COLO668 (cell line): ENCODE data around the gene SLAIN2.

Experiments
- DNase-seq: peaks from one replicate; lab custom pipeline; 2025; ENCODE audit not compliant: unreplicated experiment; lab: John Stamatoyannopoulos, UW

Gene SLAIN2

DNA sequence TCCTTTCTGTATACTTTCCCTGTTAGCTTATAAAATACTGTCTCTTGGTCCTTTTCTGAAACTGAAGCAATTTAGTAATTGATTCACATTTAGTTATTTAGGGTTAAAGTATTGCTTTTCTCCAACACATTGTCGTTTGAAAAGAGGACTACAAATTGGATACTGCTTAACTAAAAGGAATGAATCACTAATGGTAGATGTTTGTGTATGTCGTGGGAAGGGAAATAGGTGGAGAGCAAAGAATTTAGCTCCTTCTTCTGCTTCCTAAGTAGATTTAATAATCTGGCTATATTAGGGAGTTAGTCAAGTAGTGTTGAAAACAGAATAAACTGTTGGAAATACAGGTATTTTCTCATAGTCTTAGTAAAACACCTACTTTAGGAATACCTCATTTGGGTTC, 27.9 kb downstream of the SLAIN2 start:
- no peak for DNase-seq

DNA sequence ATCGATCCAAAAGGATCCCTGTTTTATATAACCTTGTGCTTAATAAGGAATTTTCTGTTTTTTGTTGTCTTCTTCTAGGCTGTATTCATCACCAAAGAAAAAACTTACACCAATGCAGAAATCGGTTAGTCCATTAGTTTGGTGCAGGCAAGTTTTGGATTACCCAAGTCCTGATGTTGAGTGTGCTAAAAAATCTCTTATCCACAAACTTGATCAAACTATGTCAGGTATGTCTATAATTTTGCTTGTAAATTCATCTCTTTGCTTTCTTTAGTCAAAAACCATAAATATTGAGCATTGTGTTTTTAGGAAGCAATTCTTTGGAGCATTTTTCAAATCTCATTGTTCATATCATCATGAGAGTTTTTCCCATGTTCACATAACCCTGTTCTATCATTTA, 28.4 kb downstream of the SLAIN2 start:
- no peak for DNase-seq

GRCh38 chr4:48370260-48371134, 29.2 kb downstream of the SLAIN2 start:
- no peak for DNase-seq

DNA sequence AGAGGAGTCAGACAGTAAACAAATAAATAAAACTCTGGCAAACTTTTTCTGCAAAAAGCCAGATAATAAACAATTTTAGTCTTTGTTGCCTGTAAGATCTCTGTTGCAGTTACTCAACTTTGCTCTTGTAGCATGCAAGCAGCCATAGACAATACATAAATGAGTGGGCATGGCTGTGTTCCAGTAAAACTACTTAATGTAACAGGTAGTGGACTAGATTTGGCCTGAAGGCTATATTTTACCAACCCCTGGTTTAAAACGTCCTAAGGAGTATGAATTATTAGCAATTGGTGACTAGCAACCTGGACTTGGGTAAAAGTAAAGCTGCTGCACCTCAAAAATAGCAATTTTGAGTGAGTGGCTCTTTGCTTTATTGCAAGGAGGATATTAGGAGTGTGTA, 30.9 kb downstream of the SLAIN2 start:
- DNase-seq: no peak

GRCh38 chr4:48375651-48376304, 34.4 kb downstream of the SLAIN2 start:
- peak; percentile 53 for DNase-seq

DNA sequence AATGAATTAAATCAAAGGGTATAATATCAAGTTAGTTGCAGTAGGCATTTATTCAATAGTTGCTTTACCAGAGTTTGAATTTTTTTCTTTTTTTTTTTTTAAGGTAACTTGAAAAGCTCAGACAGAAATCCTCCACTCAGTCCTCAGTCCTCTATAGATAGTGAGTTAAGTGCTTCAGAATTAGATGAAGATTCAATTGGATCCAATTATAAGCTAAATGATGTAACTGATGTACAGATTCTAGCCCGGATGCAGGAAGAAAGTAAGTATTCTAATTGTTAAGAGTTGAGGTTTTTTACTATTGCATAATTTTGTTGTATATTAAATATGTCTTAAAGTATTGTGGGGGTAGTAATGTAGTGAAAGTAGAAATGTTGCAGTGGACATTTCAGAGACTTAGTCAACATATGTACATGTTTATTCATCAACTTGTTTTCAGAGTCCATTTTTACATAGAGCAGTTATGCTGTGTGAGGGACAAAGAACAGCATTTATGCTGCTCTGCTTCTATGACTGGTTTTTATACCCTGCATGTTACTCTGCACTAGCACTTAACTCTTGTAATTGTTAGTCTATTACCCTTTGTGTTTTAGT, 38.4 kb downstream of the SLAIN2 start:
- no peak for DNase-seq

DNA sequence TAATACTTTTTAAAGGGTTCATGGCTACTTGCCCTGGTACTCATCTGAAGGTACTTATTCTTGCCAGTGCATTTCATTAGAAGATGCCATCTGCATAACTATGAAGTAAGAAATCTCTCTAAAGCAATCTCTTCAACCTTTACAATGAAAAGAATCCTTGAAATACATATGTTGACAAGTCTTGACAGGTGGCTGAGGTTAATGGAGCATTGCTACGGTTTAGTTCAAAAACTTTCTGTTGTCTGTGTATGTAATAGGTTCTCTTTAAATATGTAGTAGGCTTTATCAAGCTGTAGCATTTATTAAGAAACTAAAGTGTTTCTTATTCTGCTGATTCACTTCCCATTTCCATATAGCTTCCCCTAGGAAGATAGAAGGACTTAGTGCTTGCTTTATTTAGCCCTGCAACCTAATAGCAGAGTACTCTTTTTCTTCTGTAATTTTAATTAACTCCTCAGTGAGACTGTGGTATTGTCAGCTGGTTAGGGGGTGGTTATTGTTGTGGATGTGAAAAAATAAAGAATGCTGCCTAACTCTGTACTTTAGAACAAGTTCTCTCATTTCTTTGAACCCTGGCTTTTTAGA, 39.3 kb downstream of the SLAIN2 start:
- DNase-seq: no peak

DNA sequence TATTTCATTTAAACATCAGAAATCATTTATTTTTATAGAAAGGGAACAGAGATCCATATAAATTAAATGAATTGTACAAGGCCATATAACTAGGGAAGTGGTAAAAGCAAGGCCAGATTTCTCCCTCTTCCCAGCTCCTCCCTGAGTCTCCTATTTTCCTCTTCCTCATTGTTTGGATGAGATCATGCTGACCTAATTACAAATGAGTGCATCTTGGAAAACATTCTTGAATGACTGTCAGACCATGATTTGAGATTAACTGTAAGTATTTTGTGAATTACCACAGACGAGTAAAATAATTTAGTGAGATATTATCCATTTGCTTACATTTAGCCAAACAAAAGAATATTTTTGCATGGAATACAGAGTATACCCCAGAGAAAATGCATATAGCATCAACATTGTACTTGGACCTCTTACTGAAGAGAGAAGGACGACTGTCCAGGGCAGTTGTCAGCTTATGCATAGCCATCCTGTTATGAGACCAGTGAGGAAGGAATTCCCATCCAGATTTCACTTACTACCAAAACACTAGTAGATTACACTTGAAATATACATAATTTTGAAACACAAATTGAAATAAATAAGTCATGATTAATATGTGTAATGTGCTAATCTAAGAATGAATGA, 47.3 kb downstream of the SLAIN2 start:
- DNase-seq: no peak

- no peak for DNase-seq
Measured at GRCh38 chr4:48396043-48396442, 54.7 kb downstream of the SLAIN2 start.

DNA sequence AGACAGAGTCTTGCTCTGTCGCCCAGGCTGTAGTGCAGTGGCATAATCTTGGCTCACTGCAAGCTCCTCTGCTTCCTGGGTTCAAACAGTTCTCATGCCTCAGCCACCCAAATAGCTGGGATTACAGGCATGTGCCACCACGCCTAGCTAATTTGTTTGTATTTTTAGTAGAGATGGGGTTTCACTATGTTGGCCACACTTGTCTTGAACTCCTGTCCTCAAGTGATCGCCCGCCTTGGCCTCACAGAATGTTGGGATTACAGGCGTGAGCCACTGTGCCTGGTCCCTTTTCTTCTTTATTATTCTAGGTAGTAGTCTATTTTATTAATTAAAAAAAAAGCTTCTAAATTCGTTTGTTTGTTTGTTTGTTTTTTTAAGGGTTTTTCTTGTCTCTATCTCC, 59.1 kb downstream of the SLAIN2 start:
- no peak for DNase-seq

DNA sequence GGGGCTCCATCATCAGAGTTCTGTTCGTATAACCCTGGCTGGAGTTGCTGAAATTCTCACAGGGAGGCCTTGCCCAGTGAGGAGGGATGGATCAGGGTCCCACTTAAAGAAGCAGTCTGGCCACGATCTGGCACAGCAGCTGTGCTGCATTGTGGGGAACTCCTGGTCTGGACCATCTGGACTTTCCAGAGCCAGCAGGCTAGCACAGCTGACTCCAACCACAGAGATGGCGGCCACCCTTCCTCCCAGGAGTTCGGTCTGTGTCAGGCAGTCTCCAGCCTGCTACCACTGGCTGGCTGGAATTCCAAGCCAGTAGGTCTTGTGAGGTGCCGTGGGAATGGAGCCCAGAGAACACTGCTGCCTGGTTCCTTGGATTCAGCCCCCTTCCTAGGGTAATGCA, 62.0 kb downstream of the SLAIN2 start:
- DNase-seq: no peak

DNA sequence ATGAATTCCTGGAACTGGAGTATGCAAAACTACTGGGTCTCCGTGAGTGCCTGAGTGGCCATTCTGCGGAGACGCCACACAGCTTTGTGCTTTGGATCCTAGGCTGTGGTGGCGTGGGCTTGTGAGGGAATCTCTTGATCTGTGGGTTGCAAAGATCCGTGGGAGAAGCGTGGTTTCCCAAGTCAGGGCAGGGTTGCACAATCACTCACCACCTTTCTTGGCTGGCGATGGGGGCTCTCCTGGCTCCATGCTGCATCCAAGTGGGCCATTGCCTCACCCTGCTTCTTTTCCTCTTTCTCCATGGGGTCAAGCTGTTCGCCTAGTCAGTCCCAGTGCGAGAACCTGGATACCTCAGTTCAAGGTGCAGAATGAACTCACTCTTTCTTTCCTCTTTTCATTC, 62.5 kb downstream of the SLAIN2 start:
- DNase-seq: no peak

- DNase-seq: no peak
Measured at GRCh38 chr4:48405924-48406323, 64.6 kb downstream of the SLAIN2 start.

DNA sequence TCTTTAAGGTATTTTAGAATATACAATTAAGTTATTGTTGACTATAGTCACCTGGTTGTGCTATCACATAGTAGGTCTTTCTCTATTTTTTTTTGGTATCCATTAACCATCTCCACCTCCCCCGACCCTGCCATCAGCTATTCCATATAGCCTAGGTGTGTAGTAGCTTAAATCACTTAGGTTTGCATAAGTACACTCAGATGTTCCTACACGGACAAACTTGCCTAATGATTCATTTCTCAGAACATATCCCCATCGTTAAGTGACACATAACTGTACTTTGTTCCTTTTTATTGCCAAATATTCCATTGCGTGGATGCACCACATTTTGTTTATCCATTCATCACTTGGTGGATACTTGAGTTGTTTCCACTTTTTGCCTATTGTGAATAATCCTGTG, 67.9 kb downstream of the SLAIN2 start:
- no peak for DNase-seq

GRCh38 chr4:48410812-48411211, 69.5 kb downstream of the SLAIN2 start:
- DNase-seq: no peak

DNA sequence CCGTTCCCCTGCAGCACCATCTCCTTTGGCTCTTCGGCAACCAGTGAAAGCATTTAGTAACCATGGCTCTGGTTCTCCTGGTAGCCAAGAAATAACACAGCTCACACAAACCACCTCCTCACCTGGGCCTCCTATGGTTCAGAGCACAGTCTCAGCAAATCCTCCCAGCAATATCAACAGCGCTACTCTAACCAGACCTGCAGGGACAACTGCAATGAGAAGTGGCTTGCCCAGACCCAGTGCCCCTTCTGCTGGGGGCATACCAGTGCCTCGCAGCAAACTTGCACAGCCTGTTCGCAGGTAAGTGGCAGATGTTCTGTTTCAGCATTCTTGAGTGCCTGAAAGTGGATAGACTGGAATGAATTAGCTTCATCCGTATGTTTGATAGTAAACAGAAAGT, 78.8 kb downstream of the SLAIN2 start:
- no peak for DNase-seq

DNA sequence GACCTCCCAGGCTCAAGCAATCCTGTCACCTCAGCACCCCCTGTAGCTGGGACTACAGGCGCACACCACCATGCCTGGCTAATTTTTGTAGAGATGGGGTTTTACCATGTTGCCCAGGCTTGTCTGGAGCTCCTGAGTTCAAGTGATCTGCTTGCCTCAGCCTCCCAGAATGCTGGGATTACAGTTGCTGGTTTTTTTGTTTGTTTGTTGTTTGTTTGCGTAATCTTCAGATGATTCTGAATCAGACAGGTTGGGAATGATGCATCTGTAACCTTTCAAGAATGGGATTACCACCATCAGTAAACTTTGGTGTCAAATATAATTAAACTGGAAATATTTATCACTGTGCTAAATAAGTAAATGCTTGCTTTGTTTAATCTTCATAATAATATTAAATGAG, 79.8 kb downstream of the SLAIN2 start:
- no peak for DNase-seq

DNA sequence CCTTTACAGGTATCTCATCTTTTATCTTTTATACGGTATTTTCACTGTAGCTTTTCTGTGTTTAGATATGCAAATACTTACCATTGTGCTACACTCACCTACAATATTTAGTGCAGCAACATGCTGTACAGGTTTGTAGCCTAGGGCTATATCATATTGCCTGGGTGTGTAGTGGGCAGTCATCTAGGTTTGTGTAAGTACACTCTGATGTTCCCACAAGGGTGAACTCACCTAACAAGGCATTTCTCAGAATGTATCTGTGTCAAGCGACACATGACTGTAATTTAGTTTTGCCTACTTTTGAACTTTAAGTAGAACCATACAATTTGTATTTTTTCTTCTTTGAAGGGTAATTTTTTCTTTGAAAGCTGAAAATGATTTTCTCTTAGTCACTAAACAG, 87.6 kb downstream of the SLAIN2 start:
- no peak for DNase-seq

GRCh38 chr4:48429709-48430474, 88.6 kb downstream of the SLAIN2 start:
- no peak for DNase-seq

GRCh38 chr4:48431401-48431800, 90.1 kb downstream of the SLAIN2 start:
- no peak for DNase-seq

GRCh38 chr4:48432017-48432416, 90.7 kb downstream of the SLAIN2 start:
- no peak for DNase-seq
